ENCODE results near the gene LHX6. TPM values are rescaled to one million over a fixed set of nuclear protein-coding genes. Genes with fewer than 3 reads are reported as not detected.

LHX6 gene
- total and polyA plus RNA-seq, 2 of the 8 experiments (the other 6 are each of a cell fraction or from before 2014, with no cell fraction given) = 0.92 to 1.2 TPM

DNA sequence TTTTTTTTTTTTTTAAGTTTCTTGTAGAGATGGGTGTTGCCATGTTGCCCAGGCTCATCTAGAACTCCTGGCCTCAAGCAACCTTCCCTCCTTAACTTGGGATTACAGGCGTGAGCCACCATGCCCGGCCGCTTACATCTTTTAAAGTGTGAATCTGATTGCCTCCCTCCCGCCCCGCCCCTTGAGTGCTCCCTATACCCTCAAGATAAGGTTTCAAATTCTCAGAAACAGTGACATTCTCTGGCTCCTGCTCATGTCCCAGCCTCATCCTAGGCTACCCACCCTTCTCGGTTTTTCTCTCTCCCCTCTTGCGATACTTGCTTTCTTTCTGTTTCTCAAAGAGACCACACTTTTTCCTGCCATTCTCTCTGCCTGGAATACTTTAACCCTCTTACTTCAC, 56.6 kb downstream of the LHX6 start (continued):
- TF ChIP-seq EZH2 (IDR thresholded peaks at IDR 0.05; ENCODE audit: low read depth, low read length, severe bottlenecking) (no peak), CTBP2 (IDR thresholded peaks at IDR 0.05; ENCODE audit: borderline replicate concordance, insufficient read depth, insufficient read length, low read length) (no peak), POU5F1 (IDR thresholded peaks at IDR 0.05; ENCODE audit: low read depth, low read length) (no peak), SUZ12 (IDR thresholded peaks at IDR 0.05; ENCODE audit: low read length) (no peak), TCF12 (IDR thresholded peaks at IDR 0.05; ENCODE audit: low read depth, low read length) (no peak), KDM5A (IDR thresholded peaks at IDR 0.05; ENCODE audit: low read length) (no peak), E2F6 (IDR thresholded peaks at IDR 0.05) (no peak), RNF2 (IDR thresholded peaks at IDR 0.05; ENCODE audit: borderline replicate concordance, low read depth, low read length, missing control alignments, poor library complexity, severe bottlenecking) (no peak)
